Measurements from ENCODE around the gene EIF3K.
A peak's percentile ranks its signal among the peaks of the same experiment; 100 is the strongest.

The EIF3K gene

GRCh38 chr19:38650911-38651584 lies 32.1 kb downstream of the EIF3K start:
- DNase-seq: no peak

- DNase-seq: no peak
Observed at GRCh38 chr19:38653028-38653571, 34.1 kb downstream of the EIF3K start.

- DNase-seq: no peak
Observed at GRCh38 chr19:38654628-38655055, 35.7 kb downstream of the EIF3K start.

- no peak for DNase-seq
Observed at GRCh38 chr19:38655148-38655824, 36.3 kb downstream of the EIF3K start.

- no peak for DNase-seq
Observed at GRCh38 chr19:38656171-38656981, 37.4 kb downstream of the EIF3K start.

GRCh38 chr19:38657633-38658222 lies 38.7 kb downstream of the EIF3K start:
- no peak for DNase-seq

- peak; percentile 78 for DNase-seq
Observed at GRCh38 chr19:38658462-38659306, 39.7 kb downstream of the EIF3K start.

GRCh38 chr19:38660724-38661123 lies 41.7 kb downstream of the EIF3K start:
- no peak for DNase-seq

GRCh38 chr19:38661136-38661535 lies 42.1 kb downstream of the EIF3K start:
- no peak for DNase-seq

- no peak for DNase-seq
Observed at GRCh38 chr19:38661996-38662395, 43.0 kb downstream of the EIF3K start.

- DNase-seq: no peak
Observed at GRCh38 chr19:38662537-38663155, 43.7 kb downstream of the EIF3K start.

- no peak for DNase-seq
Observed at GRCh38 chr19:38663156-38663651, 44.2 kb downstream of the EIF3K start.

GRCh38 chr19:38663957-38664502 lies 45.0 kb downstream of the EIF3K start:
- DNase-seq: no peak

- no peak for DNase-seq
Observed at GRCh38 chr19:38664503-38665211, 45.7 kb downstream of the EIF3K start.

GRCh38 chr19:38665219-38665931 lies 46.4 kb downstream of the EIF3K start:
- no peak for DNase-seq

GRCh38 chr19:38665950-38666662 lies 47.1 kb downstream of the EIF3K start:
- DNase-seq: no peak

GRCh38 chr19:38666663-38667511 lies 47.9 kb downstream of the EIF3K start:
- DNase-seq: no peak

GRCh38 chr19:38667661-38668171 lies 48.7 kb downstream of the EIF3K start:
- no peak for DNase-seq

All from COR-L47 (cell line).